Esophagus (tissue), 2 donors: ENCODE data around the gene ABTB2. TPM values are rescaled to one million over a fixed set of nuclear protein-coding genes. Genes with fewer than 3 reads are reported as not detected.
"Not testable (repeated sequence)": the region's sequence is repeated elsewhere in the genome, so short reads cannot be mapped to it uniquely, and the experiment has no call there.

ENCODE experiments used
- H3K27ac ChIP-seq, 2 donors: one replicate each; pipeline ENCODE4 v1.5.1; 2013; ENCODE audit warnings: low read depth in 2 of 2, mild to moderate bottlenecking in 2 of 2, inconsistent platforms in 1 of 2, low read length in 1 of 2, moderate library complexity in 1 of 2
- H3K27me3 ChIP-seq, 2 donors: one replicate each; pipeline ENCODE4 v1.6.1; 2013; ENCODE audit warnings: low read length in 2 of 2, control low read depth in 1 of 2, mild to moderate bottlenecking in 1 of 2; ENCODE audit not compliant: insufficient read depth in 2 of 2, control insufficient read depth in 1 of 2
- H3K36me3 ChIP-seq, 2 donors: one replicate each; pipeline ENCODE4 v1.6.1; 2013; ENCODE audit warnings: low read length in 1 of 2; ENCODE audit not compliant: control insufficient read depth in 2 of 2, insufficient read depth in 2 of 2
- H3K4me1 ChIP-seq, 2 donors: one replicate each; pipeline ENCODE4 v1.6.1; 2013; ENCODE audit warnings: low read length in 1 of 2; ENCODE audit not compliant: control insufficient read depth in 2 of 2, insufficient read depth in 2 of 2
- H3K4me3 ChIP-seq, 2 donors: one replicate each; pipeline ENCODE4 v1.5.1; 2013; ENCODE audit warnings: low read length in 2 of 2, mild to moderate bottlenecking in 2 of 2, low read depth in 1 of 2, moderate library complexity in 1 of 2
- H3K9me3 ChIP-seq, 2 donors: one replicate each; pipeline ENCODE4 v1.6.1; 2013; ENCODE audit warnings: mild to moderate bottlenecking in 2 of 2, low read depth in 1 of 2, low read length in 1 of 2, moderate library complexity in 1 of 2; ENCODE audit not compliant: control insufficient read depth in 2 of 2, insufficient read depth in 1 of 2
- WGBS, 2 donors: extraction: QIAGEN DNeasy Blood & Tissue Kit; methylation state at CpG; one replicate each; pipeline ENCODE4 v1.1.7; 2013; 5-methylcytosine and 5-hydroxymethylcytosine counted together
- polyA plus RNA-seq, 2 donors: library from polyadenylated mRNA; stranded (reverse); fragments of 200-250 nt; gene quantifications; one replicate each; pipeline ENCODE4 v1.2.3, GENCODE V29; 2013
- donor health status: healthy with polysubstance abuse.
- donor health status: Bipolar disorder and iron deficiency.

The ABTB2 gene
- polyA plus RNA-seq, 2 donors, result 3.2 to 4.3 TPM

- H3K27ac ChIP-seq, result no peak overlapping the region
- 70 to 76% methylated on average over 6 of the region's 6 CpGs for WGBS, 2 donors
- no peaks in the 10 kb centered on the region for H3K4me1 ChIP-seq
- no peak overlapping the region for H3K4me3 ChIP-seq
- H3K9me3 ChIP-seq, result no peaks in the 10 kb centered on the region
- peaks cover 0 to 2% of the 10 kb centered on the region in 2 donors for H3K27me3 ChIP-seq
- H3K36me3 ChIP-seq, result no peaks in the 10 kb centered on the region
Measured at GRCh38 chr11:34394771-34395300, 37.0 kb upstream of the ABTB2 start.

DNA sequence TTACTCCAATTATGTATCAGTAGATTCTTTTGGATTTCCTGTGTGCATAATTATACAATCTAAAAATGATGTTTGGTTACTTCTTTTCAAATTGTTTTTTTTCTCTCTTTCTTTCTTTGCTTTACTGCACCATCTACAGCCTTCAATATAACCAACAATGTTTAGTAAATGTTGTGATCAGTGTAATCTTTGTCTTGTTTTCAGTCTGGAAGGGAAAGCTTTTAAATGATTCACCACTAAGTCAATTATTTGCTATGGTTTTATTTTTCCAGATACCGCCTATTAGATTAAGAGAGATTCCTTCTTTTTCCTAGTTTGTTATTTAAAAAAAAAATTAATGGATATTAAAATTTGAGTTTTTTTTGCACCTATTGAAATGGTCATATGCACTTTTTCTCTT lies 29.8 kb upstream of the ABTB2 start:
- Histone ChIP-seq H3K9me3 (no peaks in the 10 kb centered on the region), H3K4me3 (no peak overlapping the region), H3K27ac (no peak overlapping the region), H3K36me3 (no peaks in the 10 kb centered on the region), H3K27me3 (no peaks in the 10 kb centered on the region), H3K4me1 (no peaks in the 10 kb centered on the region)
- WGBS, 2 donors, result 87 to 93% methylated on average over 1 of the region's 1 CpG

DNA sequence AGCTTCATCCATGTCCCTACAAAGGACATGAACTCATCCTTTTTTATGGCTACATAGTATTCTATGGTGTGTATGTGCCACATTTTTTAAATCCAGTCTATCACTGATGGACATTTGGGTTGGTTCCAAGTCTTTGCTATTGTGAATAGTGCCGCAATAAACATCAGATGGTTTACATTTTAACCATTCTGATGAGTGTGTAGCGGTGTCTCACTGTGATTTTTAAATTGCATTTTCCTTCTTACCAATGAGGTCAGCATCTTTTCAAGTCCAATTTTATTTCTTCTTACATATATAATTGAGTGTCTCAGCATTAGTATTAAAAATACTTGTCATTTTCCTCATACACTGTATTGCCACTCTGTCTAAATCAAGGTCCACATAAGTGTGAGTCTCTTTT lies 28.5 kb upstream of the ABTB2 start:
- not testable (repeated sequence) for H3K36me3 ChIP-seq, H3K27ac ChIP-seq, H3K4me3 ChIP-seq, H3K9me3 ChIP-seq, H3K4me1 ChIP-seq, H3K27me3 ChIP-seq
- WGBS, 2 donors, result 81 to 93% methylated on average over 2 of the region's 2 CpGs

DNA sequence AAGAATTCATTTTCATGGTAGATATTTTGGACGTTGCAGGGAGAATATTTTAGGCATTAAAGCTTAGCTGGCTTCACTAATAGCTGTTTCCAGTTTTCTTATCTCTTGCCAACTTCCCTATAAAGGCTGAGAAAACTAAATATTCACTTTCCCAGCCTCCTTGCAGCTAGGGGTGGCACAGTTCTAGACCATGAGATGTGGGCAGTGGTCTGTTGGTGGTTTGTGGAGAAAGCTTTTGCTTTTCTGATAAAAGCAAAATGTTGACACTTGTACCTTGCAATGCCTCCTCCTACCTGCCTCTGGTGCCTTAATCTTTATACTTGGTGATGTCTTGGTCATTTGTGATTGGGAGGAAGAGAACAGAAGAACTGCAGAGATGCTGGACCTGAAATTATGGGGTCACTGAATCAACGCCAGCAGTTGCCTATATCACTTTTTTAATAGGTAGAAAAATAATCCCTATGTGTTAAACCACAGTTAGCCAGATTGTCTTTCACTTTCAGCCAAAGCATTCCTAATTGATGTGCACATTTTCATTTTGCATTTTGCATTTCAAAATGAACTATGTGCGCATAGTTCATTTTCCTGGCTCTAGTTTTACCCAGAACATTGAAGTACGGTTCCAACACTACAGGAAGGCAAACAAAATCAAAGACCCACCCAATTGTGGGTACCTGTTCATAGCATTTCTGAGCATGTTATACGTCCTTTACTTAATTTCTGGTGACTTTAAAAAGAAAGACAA lies 24.9 kb upstream of the ABTB2 start:
- Histone ChIP-seq H3K27ac (no peak overlapping the region), H3K4me3 (no peak overlapping the region), H3K36me3 (no peaks in the 10 kb centered on the region), H3K27me3 (no peaks in the 10 kb centered on the region), H3K4me1 (no peaks in the 10 kb centered on the region), H3K9me3 (no peaks in the 10 kb centered on the region)
- WGBS, 2 donors, result 40 to 54% methylated on average over 5 of the region's 5 CpGs

DNA sequence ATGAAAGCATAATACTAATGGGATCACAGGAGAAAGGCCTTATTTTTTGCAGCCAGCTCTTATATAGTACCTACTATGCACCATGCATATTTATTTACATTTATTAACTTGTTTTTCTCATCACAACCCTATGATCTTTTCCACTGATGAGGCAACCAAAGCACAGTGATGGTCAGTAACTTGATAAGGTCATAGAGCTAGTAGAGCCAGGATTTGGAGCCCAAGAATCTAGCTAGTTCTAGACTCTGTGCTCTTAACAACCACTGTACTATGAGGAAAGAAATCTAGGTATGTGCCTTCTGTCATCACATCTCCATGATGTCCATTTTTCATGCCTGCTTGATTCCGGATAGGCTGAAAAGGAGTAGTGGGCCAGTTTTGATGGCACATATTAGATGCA lies 24.0 kb upstream of the ABTB2 start:
- Histone ChIP-seq H3K27me3 (no peaks in the 10 kb centered on the region), H3K36me3 (no peaks in the 10 kb centered on the region), H3K27ac (no peak overlapping the region), H3K4me3 (no peak overlapping the region), H3K4me1 (no peaks in the 10 kb centered on the region), H3K9me3 (peaks cover 0 to 3% of the 10 kb centered on the region in 2 donors)
- WGBS, 2 donors, result 89% methylated on average over 1 of the region's 1 CpG

DNA sequence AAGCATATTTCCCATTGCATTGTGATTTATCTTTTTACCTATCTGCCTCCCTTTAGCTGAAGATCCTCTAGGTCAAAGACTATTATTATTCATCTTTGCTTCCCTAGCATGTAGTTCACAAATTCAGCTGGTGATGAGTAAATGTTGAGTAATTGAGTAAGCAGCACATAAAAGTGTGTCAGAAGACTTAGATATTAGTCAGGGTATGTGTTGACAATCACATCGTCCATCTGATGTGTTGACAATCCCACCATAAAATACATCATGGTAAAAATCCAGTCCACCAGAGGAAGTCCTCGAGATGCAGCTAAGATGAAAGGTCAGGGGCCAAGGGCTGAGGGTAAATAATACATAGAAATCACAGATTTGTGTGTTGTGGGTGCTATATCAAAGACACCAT lies 22.9 kb upstream of the ABTB2 start:
- Histone ChIP-seq H3K27me3 (no peaks in the 10 kb centered on the region), H3K4me3 (no peak overlapping the region), H3K4me1 (no peaks in the 10 kb centered on the region), H3K27ac (no peak overlapping the region), H3K9me3 (peaks cover 0 to 3% of the 10 kb centered on the region in 2 donors), H3K36me3 (no peaks in the 10 kb centered on the region)
- 46 to 49% methylated on average over 2 of the region's 2 CpGs for WGBS, 2 donors

DNA sequence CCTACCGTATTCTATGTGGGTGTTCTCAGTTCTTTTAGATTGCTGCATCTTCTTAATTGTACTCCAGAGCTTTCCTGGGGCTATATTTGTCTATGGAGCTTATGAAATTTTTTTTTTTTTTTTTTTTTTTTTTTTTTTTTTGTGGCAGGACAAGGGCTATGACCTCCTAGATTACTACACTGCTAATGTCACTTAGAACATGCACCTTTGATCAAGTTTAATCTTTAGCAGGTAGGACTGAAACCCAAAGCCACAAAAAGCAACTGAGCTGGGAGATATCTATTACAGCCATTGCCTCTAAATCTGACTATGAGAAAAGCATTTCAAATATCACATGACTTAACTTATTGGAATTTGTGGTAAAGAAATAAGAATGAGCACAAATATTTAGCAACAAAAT lies 21.7 kb upstream of the ABTB2 start:
- no peak overlapping the region for H3K27ac ChIP-seq
- H3K4me1 ChIP-seq, result no peaks in the 10 kb centered on the region
- H3K9me3 ChIP-seq, result peaks cover 0 to 3% of the 10 kb centered on the region in 2 donors
- H3K4me3 ChIP-seq, result no peak overlapping the region
- no peaks in the 10 kb centered on the region for H3K36me3 ChIP-seq
- WGBS, 2 donors, result 68 to 73% methylated on average over 1 of the region's 1 CpG
- no peaks in the 10 kb centered on the region for H3K27me3 ChIP-seq

DNA sequence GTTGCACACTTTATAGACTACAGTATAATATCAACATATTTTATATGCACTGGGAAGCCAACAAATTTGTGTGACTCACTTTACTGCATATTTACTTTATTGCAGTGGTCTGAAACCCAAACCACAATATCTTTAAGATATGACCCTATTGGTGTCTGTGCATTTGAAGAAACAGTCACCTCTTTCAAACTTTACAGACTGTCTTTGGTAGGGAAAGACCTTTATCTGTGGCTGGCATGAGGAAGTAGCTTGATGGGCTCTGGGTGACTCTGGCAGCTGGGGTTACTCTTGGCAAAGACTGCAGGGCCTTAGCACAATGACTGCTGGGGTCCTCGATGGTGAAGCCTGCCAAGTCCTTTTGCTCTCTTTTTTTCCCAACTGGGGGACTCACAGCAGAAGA lies 21.3 kb upstream of the ABTB2 start:
- no peaks in the 10 kb centered on the region for H3K36me3 ChIP-seq
- H3K4me1 ChIP-seq, result no peaks in the 10 kb centered on the region
- no peaks in the 10 kb centered on the region for H3K27me3 ChIP-seq
- H3K4me3 ChIP-seq, result no peak overlapping the region
- 55 to 63% methylated on average over 1 of the region's 1 CpG for WGBS, 2 donors
- H3K27ac ChIP-seq, result no peak overlapping the region
- peaks cover 0 to 3% of the 10 kb centered on the region in 2 donors for H3K9me3 ChIP-seq

DNA sequence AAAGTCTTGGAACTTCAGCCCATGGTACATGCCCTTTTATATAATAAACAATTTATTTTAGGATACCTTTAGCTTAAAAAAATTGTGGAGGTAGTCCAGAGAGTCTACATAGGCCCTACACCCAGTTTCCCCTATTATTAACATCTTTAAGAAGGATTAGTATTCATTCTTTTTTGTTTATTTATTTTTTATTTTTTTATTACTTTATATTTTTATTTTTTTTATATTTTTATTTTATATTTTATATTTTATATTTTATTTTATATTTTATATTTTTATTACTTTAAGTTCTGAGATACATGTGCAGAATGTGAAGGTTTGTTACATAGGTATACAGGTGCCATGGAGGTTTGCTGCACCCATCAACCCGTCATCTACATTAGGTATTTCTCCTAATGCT lies 15.9 kb upstream of the ABTB2 start:
- Histone ChIP-seq H3K36me3 (no peaks in the 10 kb centered on the region), H3K4me1 (no peaks in the 10 kb centered on the region), H3K4me3 (no peak overlapping the region), H3K27me3 (no peaks in the 10 kb centered on the region), H3K27ac (no peak overlapping the region), H3K9me3 (peaks cover 0 to 3% of the 10 kb centered on the region in 2 donors)
- 88 to 92% methylated on average over 1 of the region's 1 CpG for WGBS, 2 donors

DNA sequence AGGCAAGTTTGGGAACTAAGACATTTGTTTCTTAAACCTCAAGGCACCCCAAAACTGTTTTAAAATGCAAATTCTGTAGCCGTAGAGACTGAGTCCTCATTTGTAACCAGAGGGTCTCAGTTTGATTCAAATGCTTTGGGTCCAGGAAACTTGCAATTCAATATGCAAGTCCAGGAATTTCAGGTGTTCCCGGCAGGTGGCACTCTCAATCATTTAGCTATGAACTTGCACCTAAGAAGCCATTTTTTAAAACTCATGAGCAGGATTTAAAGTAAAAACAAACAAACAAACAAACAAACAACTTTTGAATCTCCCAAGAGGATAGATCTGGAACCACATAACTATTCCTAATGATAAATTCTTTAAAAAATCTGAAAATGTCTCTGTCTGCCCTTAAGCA lies 8.7 kb upstream of the ABTB2 start:
- no peak overlapping the region for H3K27ac ChIP-seq
- WGBS, 2 donors, result 61 to 62% methylated on average over 2 of the region's 2 CpGs
- H3K36me3 ChIP-seq, result no peaks in the 10 kb centered on the region
- H3K9me3 ChIP-seq, result no peaks in the 10 kb centered on the region
- no peak overlapping the region for H3K4me3 ChIP-seq
- no peaks in the 10 kb centered on the region for H3K27me3 ChIP-seq
- H3K4me1 ChIP-seq, result no peaks in the 10 kb centered on the region
